ENCODE data around the gene ULBP2.

GRCh38 chr6:149919834-149920225 is 22.0 kb upstream of the ULBP2 start:
- TF ChIP-seq CTCF (conservative IDR thresholded peaks at IDR 0.05; ENCODE audit: low read length) (no peak), EZH2phosphoT487 (IDR thresholded peaks at IDR 0.05; ENCODE audit: borderline replicate concordance, low read depth, low read length) (no peak)
